Endothelial cell of umbilical vein (primary cell): ENCODE data around the gene TAF11L13. TPM values are rescaled to one million over a fixed set of nuclear protein-coding genes. Genes with fewer than 3 reads are reported as not detected.

Experiments
- BruUV-seq: library from RNA; stranded (reverse); fragments of 400-500 nt; replicated peaks from 2 replicates; lab custom pipeline; 2021; lab: Mats Ljungman, UMichigan
- CTCF ChIA-PET: fragments of 300-600, 350-600 bp; sonication (Branson Sonifier 250); formaldehyde crosslinking; loops from one replicate; lab custom pipeline; 2021; ENCODE audit warnings: antibody characterized with exemption, inconsistent platforms; lab: Charles Lee
- POLR2A ChIA-PET: fragments of 300-600, 350-600 bp; sonication (Branson Sonifier 250); formaldehyde crosslinking; loops from one replicate; lab custom pipeline; 2021; ENCODE audit warnings: antibody characterized with exemption, inconsistent platforms; lab: Charles Lee
- DNase-seq: peaks from one replicate; pipeline ENCODE4 v3.0.0-alpha.2; 2011; ENCODE audit warnings: low read depth, low spot score
- FAIRE-seq: peaks from 2 replicates; lab custom pipeline; 2011; peaks lifted over from hg19 to GRCh38; lab: Jason Lieb, UNC
- H2AFZ ChIP-seq: 2 replicates; pipeline ENCODE4 v1.6.0; 2012; ENCODE audit warnings: low read depth, low read length, control low read depth, inconsistent platforms
- H3K27ac ChIP-seq: 2 replicates; pipeline ENCODE4 v1.5.1; 2011; ENCODE audit warnings: low read depth, mild to moderate bottlenecking, control low read depth, low read length, moderate library complexity; ENCODE audit not compliant: insufficient read depth
- H3K27me3 ChIP-seq, 2 experiments: 2 replicates each; pipeline versions ENCODE4 v1.6.0 to v1.6.1; 2011; ENCODE audit warnings: low read length in 2 of 2, mixed read lengths in 1 of 2; ENCODE audit not compliant: control insufficient read depth in 2 of 2, insufficient read depth in 2 of 2
- H3K36me3 ChIP-seq, 2 experiments: 2 replicates in 1 of 2; 3 replicates in 1 of 2; pipeline ENCODE4 v1.5.1; 2011; ENCODE audit warnings: low read length in 2 of 2, mild to moderate bottlenecking in 1 of 2, moderate library complexity in 1 of 2; ENCODE audit not compliant: control insufficient read depth in 2 of 2, insufficient read depth in 2 of 2; ENCODE audit errors: extremely low read depth in 1 of 2
- H3K4me1 ChIP-seq: 3 replicates; pipeline ENCODE4 v1.5.1; 2011; ENCODE audit warnings: mild to moderate bottlenecking, low read length; ENCODE audit not compliant: control insufficient read depth, insufficient read depth; ENCODE audit errors: extremely low read depth
- H3K4me2 ChIP-seq: 2 replicates; pipeline ENCODE4 v1.6.1; 2011; ENCODE audit warnings: low read length, control low read depth, mixed read lengths; ENCODE audit not compliant: insufficient read depth
- H3K4me3 ChIP-seq, 3 experiments: fragments of 200-600 bp in 1 of 3; sonication (generic), shearing (Covaris generic) in 1 of 3; replicated peaks in 1 of 3; 2 replicates each; pipeline ENCODE4 v1.5.1; 2011 to 2016; ENCODE audit warnings: control low read depth in 3 of 3, low read length in 3 of 3, mild to moderate bottlenecking in 2 of 3, inconsistent platforms in 1 of 3, low read depth in 1 of 3, moderate library complexity in 1 of 3; ENCODE audit not compliant: insufficient read depth in 1 of 3
- H3K79me2 ChIP-seq: 2 replicates; pipeline ENCODE4 v1.6.0; 2012; ENCODE audit warnings: low read length, inconsistent platforms; ENCODE audit not compliant: control insufficient read depth, insufficient read depth
- H3K9ac ChIP-seq: replicated peaks from 2 replicates; pipeline ENCODE3; 2011; ENCODE audit warnings: low read length, control low read depth; ENCODE audit not compliant: insufficient read depth; ENCODE audit errors: extremely low read depth
- H3K9me1 ChIP-seq: replicated peaks from 3 replicates; pipeline ENCODE4 v1.6.0; 2011; ENCODE audit warnings: mild to moderate bottlenecking, low read length; ENCODE audit not compliant: control insufficient read depth, insufficient read depth; ENCODE audit errors: extremely low read depth
- H3K9me3 ChIP-seq: replicated peaks from 2 replicates; pipeline ENCODE4 v1.5.1; 2012; ENCODE audit warnings: low read length, inconsistent platforms; ENCODE audit not compliant: control insufficient read depth, insufficient read depth
- H4K20me1 ChIP-seq: replicated peaks from 2 replicates; pipeline ENCODE3; 2011; ENCODE audit warnings: mild to moderate bottlenecking, low read length; ENCODE audit not compliant: control insufficient read depth, insufficient read depth; ENCODE audit errors: extremely low read depth
- EZH2 ChIP-seq: IDR thresholded peaks from 2 replicates; pipeline ENCODE4 v1.6.1; 2012; ENCODE audit warnings: borderline replicate concordance, low read depth, mild to moderate bottlenecking, moderate library complexity, low read length, inconsistent platforms; ENCODE audit not compliant: severe bottlenecking
- FOS ChIP-seq: IDR thresholded peaks from 2 replicates; pipeline ENCODE4 v1.6.1; 2011; ENCODE audit warnings: mild to moderate bottlenecking, low read length, moderate library complexity, borderline replicate concordance; ENCODE audit not compliant: insufficient read depth
- GATA2 ChIP-seq: IDR thresholded peaks from 2 replicates; pipeline ENCODE4 v1.7.0; 2011; ENCODE audit warnings: low read depth, mild to moderate bottlenecking, moderate library complexity, mixed read lengths, low read length; ENCODE audit not compliant: insufficient read length, insufficient read depth
- JUN ChIP-seq: IDR thresholded peaks from 2 replicates; pipeline ENCODE4 v1.6.1; 2011; ENCODE audit warnings: borderline replicate concordance, low read depth; ENCODE audit not compliant: insufficient read length, insufficient read depth
- MYC ChIP-seq: IDR thresholded peaks from one replicate; pipeline ENCODE4 v1.6.1; 2011; ENCODE audit warnings: mild to moderate bottlenecking, low read depth, low read length
- POLR2A ChIP-seq: IDR thresholded peaks from 2 replicates; pipeline ENCODE4 v1.6.1; 2012; ENCODE audit warnings: low read depth, mild to moderate bottlenecking, control low read depth, low read length
- POLR2AphosphoS5 ChIP-seq: IDR thresholded peaks from 2 replicates; pipeline ENCODE4 v1.6.1; 2012; ENCODE audit warnings: low read depth, mild to moderate bottlenecking, control low read depth, low read length, moderate library complexity; ENCODE audit not compliant: insufficient read depth
- dilution Hi-C: fragments of 300-500 bp; cut with MboI; formaldehyde crosslinking; loops from one replicate; pipeline ENCODE4 v1.15.0; 2019; ENCODE audit warnings: low sequenced_read_pairs; ENCODE audit not compliant: extremely low pct_ligation_motif_present
- intact Hi-C: fragments of 100-400 bp; cut with micrococcal nuclease; formaldehyde crosslinking; loops from one replicate; pipeline ENCODE4 v1.10.0; 2022
- polyA plus RNA-seq, 4 experiments: library from polyadenylated mRNA; depleted of rRNA in 3 of 4; stranded (reverse) in 3 of 4; unstranded in 1 of 4; fragments of >200 nt; gene quantifications; 2 replicates each; pipeline versions ENCODE4 v1.2.1 to v1.2.3, GENCODE V29; 2011 to 2012; ENCODE audit warnings: missing spikeins in 1 of 4
- total RNA-seq: library from RNA; stranded (reverse); gene quantifications from 2 replicates; pipeline ENCODE4 v1.2.3, GENCODE V29; 2021
- TF ChIP-seq, protein P1 (sequence below), 2 donors: IDR thresholded peaks; 1 replicate in 1 of 2; 2 replicates in 1 of 2; pipeline ENCODE4 v1.5.1; 2011; ENCODE audit warnings: low read length in 2 of 2, mild to moderate bottlenecking in 2 of 2, moderate library complexity in 2 of 2, control low read depth in 1 of 2, inconsistent platforms in 1 of 2, low read depth in 1 of 2; ENCODE audit not compliant: insufficient read depth in 1 of 2; ENCODE audit errors: extremely low read depth in 1 of 2
- TF ChIP-seq, protein P2 (sequence below): IDR thresholded peaks from 2 replicates; pipeline ENCODE4 v1.6.1; 2011; ENCODE audit not compliant: insufficient read depth, insufficient read length

Gene TAF11L13
- total and polyA plus RNA-seq, 2 donors (not counting 3 experiments of a cell fraction or from before 2014, with no cell fraction given): not detected

DNA sequence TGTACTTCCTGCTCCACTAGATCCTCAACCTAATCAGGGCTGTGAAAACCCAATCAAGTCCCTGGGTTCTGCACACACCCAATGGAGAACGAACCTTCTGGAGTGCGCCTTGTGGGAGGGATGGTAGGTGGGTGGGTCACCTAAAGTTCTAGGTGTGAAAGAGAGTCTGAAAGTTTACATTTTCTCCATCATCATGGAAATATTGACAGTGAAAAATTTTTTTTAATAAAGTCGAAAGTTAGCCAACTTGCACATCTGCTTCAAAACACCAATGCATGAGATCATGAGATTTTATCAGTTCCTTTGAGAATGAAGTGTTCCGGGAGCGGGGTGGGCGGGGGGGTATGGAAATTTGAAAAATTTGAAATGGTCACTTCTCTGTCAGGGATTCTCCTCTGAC, 24.0 kb downstream of the TAF11L13 start:
- no peak overlapping the region for H3K4me2 ChIP-seq
- no peak overlapping the region for H3K4me3 ChIP-seq
- DNase-seq: no peak
- no peaks in the 10 kb centered on the region for H3K79me2 ChIP-seq
- dilution Hi-C loops: no loop called here
- no peak overlapping the region for H2AFZ ChIP-seq
- no peak overlapping the region for H3K9ac ChIP-seq
- no peaks in the 10 kb centered on the region for H3K27me3 ChIP-seq
- FAIRE-seq: no peak
- POLR2A ChIA-PET: no interaction called here
- TF ChIP-seq, protein P1, sequence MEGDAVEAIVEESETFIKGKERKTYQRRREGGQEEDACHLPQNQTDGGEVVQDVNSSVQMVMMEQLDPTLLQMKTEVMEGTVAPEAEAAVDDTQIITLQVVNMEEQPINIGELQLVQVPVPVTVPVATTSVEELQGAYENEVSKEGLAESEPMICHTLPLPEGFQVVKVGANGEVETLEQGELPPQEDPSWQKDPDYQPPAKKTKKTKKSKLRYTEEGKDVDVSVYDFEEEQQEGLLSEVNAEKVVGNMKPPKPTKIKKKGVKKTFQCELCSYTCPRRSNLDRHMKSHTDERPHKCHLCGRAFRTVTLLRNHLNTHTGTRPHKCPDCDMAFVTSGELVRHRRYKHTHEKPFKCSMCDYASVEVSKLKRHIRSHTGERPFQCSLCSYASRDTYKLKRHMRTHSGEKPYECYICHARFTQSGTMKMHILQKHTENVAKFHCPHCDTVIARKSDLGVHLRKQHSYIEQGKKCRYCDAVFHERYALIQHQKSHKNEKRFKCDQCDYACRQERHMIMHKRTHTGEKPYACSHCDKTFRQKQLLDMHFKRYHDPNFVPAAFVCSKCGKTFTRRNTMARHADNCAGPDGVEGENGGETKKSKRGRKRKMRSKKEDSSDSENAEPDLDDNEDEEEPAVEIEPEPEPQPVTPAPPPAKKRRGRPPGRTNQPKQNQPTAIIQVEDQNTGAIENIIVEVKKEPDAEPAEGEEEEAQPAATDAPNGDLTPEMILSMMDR (IDR thresholded peaks at IDR 0.05; ENCODE audit: extremely low read depth in 1 of 2, insufficient read depth in 1 of 2, low read depth in 1 of 2, low read length in 2 of 2): no peak
- TF ChIP-seq FOS (no peak), POLR2A (no peak), JUN (no peak), MYC (no peak), GATA2 (no peak), EZH2 (no peak), POLR2AphosphoS5 (no peak)
- TF ChIP-seq, protein P2, sequence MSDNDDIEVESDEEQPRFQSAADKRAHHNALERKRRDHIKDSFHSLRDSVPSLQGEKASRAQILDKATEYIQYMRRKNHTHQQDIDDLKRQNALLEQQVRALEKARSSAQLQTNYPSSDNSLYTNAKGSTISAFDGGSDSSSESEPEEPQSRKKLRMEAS: no peak
- no TSS peak for BruUV-seq
- no peaks in the 10 kb centered on the region for H3K4me1 ChIP-seq
- CTCF ChIA-PET: no interaction called here
- no peaks in the 10 kb centered on the region for H3K9me1 ChIP-seq
- intact Hi-C loops: no loop called here
- H4K20me1 ChIP-seq: no peaks in the 10 kb centered on the region
- H3K9me3 ChIP-seq: no peaks in the 10 kb centered on the region
- H3K27ac ChIP-seq: no peak overlapping the region
- H3K36me3 ChIP-seq: no peaks in the 10 kb centered on the region
